Tibial artery (tissue), 4 donors: Measurements from ENCODE around the gene DOK6.

Source experiments
- DNase-seq, 2 donors: peaks; one replicate each; pipeline ENCODE4 v3.0.0-alpha.2; 2019
- H3K27ac ChIP-seq, 2 donors: fragments of 200-600 bp; sonication (generic) in 1 of 2; 1 replicate in 1 of 2; 2 replicates in 1 of 2; pipeline ENCODE4 v1.5.1; 2018 to 2019; ENCODE audit warnings: mild to moderate bottlenecking in 1 of 2
- H3K27me3 ChIP-seq, 2 donors: fragments of 200-600 bp; sonication (generic) in 1 of 2; one replicate each; pipeline versions ENCODE4 v1.5.1 to v1.6.0; 2016 to 2019
- H3K36me3 ChIP-seq, 3 donors: fragments of 200-600 bp; sonication (generic) in 2 of 3; one replicate each; pipeline ENCODE4 v1.5.1; 2016 to 2019; ENCODE audit warnings: mild to moderate bottlenecking in 2 of 3
- H3K4me1 ChIP-seq, 4 donors: fragments of 200-600 bp; sonication (generic) in 2 of 4; 1 replicate in 3 of 4; 2 replicates in 1 of 4; pipeline ENCODE4 v1.5.1; 2016 to 2019
- H3K4me3 ChIP-seq, 2 donors: fragments of 200-600 bp; sonication (generic) in 1 of 2; 1 replicate in 1 of 2; 2 replicates in 1 of 2; pipeline ENCODE4 v1.5.1; 2018 to 2019; ENCODE audit warnings: mild to moderate bottlenecking in 2 of 2
- H3K9me3 ChIP-seq, 3 donors: fragments of 200-600 bp; sonication (generic) in 1 of 3; one replicate each; pipeline ENCODE4 v1.5.1; 2016 to 2019
- CTCF ChIP-seq, 2 experiments: fragments of 200-600 bp in 1 of 2; fragments of 450-650 bp in 1 of 2; IDR thresholded peaks; one replicate each; pipeline ENCODE4 v1.5.1; 2017 to 2019; ENCODE audit warnings: antibody characterized with exemption in 2 of 2, mild to moderate bottlenecking in 1 of 2, moderate library complexity in 1 of 2
- intact Hi-C: fragments of 100-400 bp; cut with DNase I; formaldehyde crosslinking; loops from one replicate; pipeline ENCODE4 v1.15.0; 2023; ENCODE audit warnings: low total_unique reads

The DOK6 gene

GRCh38 chr18:69432847-69433246 is 32.2 kb downstream of the DOK6 start:
- no peak for DNase-seq
- no peak overlapping the region for H3K27ac ChIP-seq
- H3K4me1 ChIP-seq = no peaks in the 10 kb centered on the region
- no peaks in the 10 kb centered on the region for H3K36me3 ChIP-seq
- intact Hi-C loops = no loop called here
- peaks cover 0 to 3% (median 0%) of the 10 kb centered on the region in 3 donors for H3K9me3 ChIP-seq
- H3K4me3 ChIP-seq = no peak overlapping the region
- no peak for TF ChIP-seq CTCF (IDR thresholded peaks at IDR 0.05)
- no peaks in the 10 kb centered on the region for H3K27me3 ChIP-seq

- H3K27me3 ChIP-seq = no peaks in the 10 kb centered on the region
- intact Hi-C loops = no loop called here
- TF ChIP-seq CTCF (IDR thresholded peaks at IDR 0.05) = no peak
- H3K27ac ChIP-seq = no peak overlapping the region
- H3K36me3 ChIP-seq = no peaks in the 10 kb centered on the region
- H3K4me3 ChIP-seq = no peak overlapping the region
- no peaks in the 10 kb centered on the region for H3K4me1 ChIP-seq
- peaks cover 0 to 16% (median 0%) of the 10 kb centered on the region in 3 donors for H3K9me3 ChIP-seq
- no peak for DNase-seq
Observed at GRCh38 chr18:69435000-69435399, 34.3 kb downstream of the DOK6 start.

DNA sequence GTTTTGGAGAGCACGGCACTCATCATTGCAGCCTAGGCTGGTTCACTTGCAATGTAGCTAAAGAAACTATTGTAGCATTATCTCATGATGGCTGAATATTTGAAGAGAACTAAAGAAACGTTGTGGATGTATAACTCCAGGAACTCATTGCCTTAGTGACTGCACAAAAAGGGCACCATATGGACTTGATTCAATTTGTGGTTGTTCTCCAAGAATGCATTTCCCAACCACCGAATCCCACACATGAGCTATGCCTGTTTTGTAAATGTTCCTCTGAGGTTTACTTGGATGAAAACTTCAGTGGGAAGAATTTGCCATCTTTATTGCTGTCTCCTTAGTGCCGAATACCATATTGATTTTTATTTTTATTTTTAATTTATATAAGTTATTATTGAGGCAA is 43.5 kb downstream of the DOK6 start:
- no peaks in the 10 kb centered on the region for H3K36me3 ChIP-seq

GRCh38 chr18:69447886-69448285 is 47.2 kb downstream of the DOK6 start:
- intact Hi-C loops = no loop called here
- DNase-seq = no peak
- Histone ChIP-seq H3K4me3 (no peak overlapping the region), H3K9me3 (peaks cover 0 to 10% (median 0%) of the 10 kb centered on the region in 3 donors), H3K36me3 (no peaks in the 10 kb centered on the region), H3K4me1 (no peaks in the 10 kb centered on the region), H3K27ac (no peak overlapping the region), H3K27me3 (no peaks in the 10 kb centered on the region)
- no peak for TF ChIP-seq CTCF (IDR thresholded peaks at IDR 0.05)

More for the DNA sequence above, 43.5 kb downstream of the DOK6 start:
- peaks cover 0 to 11% (median 0%) of the 10 kb centered on the region in 3 donors for H3K9me3 ChIP-seq
- intact Hi-C loops = no loop called here
- no peaks in the 10 kb centered on the region for H3K4me1 ChIP-seq
- no peak overlapping the region for H3K27ac ChIP-seq
- DNase-seq = no peak
- TF ChIP-seq CTCF (IDR thresholded peaks at IDR 0.05) = no peak
- H3K27me3 ChIP-seq = no peaks in the 10 kb centered on the region
- H3K4me3 ChIP-seq = no peak overlapping the region

GRCh38 chr18:69455125-69455524 is 54.4 kb downstream of the DOK6 start:
- Histone ChIP-seq H3K36me3 (no peaks in the 10 kb centered on the region), H3K27ac (no peak overlapping the region), H3K27me3 (no peaks in the 10 kb centered on the region), H3K4me1 (no peaks in the 10 kb centered on the region), H3K9me3 (peaks cover 0 to 3% (median 0%) of the 10 kb centered on the region in 3 donors), H3K4me3 (no peak overlapping the region)
- DNase-seq = no peak
- no peak for TF ChIP-seq CTCF (IDR thresholded peaks at IDR 0.05)
- intact Hi-C loops = no loop called here

DNA sequence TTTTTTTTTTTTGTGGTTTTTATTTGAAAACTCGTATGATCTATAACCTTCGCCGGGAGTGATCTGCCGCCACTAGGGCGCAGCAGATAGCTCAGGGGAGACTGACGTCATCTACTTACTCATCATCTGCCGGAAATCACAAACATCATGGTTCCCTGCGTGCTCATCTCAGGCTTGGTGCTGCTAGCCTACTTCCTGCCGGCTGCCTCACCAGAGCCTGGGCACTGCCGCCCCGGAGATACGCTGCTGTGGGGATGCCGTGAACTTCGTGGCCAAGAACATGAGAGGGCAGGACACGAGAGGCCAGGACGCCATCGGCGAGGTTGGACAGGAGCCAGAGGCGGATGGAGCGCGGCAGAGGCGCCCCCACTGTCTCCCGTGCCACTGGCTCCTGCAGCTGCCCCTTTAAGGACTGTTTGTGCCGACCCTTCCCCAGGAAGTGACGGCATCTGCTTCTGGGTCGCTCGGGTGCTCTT is 68.8 kb downstream of the DOK6 start:
- no peaks in the 10 kb centered on the region for H3K36me3 ChIP-seq
- intact Hi-C loops = no loop called here
- no peak overlapping the region for H3K4me3 ChIP-seq
- H3K27ac ChIP-seq = no peak overlapping the region
- DNase-seq = no peak
- H3K4me1 ChIP-seq = no peaks in the 10 kb centered on the region
- no peaks in the 10 kb centered on the region for H3K9me3 ChIP-seq
- TF ChIP-seq CTCF (IDR thresholded peaks at IDR 0.05) = no peak
- H3K27me3 ChIP-seq = no peaks in the 10 kb centered on the region
